Left cardiac atrium (tissue), 4 donors: ENCODE measurements around the gene LRRC45. TPM values are rescaled to one million over a fixed set of nuclear protein-coding genes. Genes with fewer than 3 reads are reported as not detected.

ENCODE experiments used
- ATAC-seq, 2 donors: fragments of 200-7000 bp; cut with Tn5 transposase; one replicate each; pipeline ENCODE4 v1.9.1; 2020; ENCODE audit warnings: mild to moderate bottlenecking in 2 of 2, moderate library complexity in 2 of 2
- DNase-seq: peaks from one replicate; pipeline ENCODE4 v3.0.0-alpha.2; 2020
- intact Hi-C, 2 donors: fragments of 100-400 bp; cut with DNase I; formaldehyde crosslinking; loops; one replicate each; pipeline versions ENCODE4 v1.14.1 to v1.15.1; 2022 to 2023
- total RNA-seq, 2 donors: library from RNA; stranded (reverse); fragmentation: NEBNext Ultra II Directional; extraction: Animal tissue kit (Norgen Biotek cat#: 25700); gene quantifications; one replicate each; pipeline ENCODE4 v1.2.1, GENCODE V29; 2021
- donor health status: DM: no; HTN: yes; CAD: no.
- donor health status: DM: no; HTN: yes; CAD: no; lungs with severe emphysema.
- donor health status: DM: yes; HTN: yes; CAD: no.
- donor health status: Dilated cardiomyopathy.

Gene LRRC45
- total RNA-seq, 2 donors from 2014 or later: 3.7 to 7.9 TPM

DNA sequence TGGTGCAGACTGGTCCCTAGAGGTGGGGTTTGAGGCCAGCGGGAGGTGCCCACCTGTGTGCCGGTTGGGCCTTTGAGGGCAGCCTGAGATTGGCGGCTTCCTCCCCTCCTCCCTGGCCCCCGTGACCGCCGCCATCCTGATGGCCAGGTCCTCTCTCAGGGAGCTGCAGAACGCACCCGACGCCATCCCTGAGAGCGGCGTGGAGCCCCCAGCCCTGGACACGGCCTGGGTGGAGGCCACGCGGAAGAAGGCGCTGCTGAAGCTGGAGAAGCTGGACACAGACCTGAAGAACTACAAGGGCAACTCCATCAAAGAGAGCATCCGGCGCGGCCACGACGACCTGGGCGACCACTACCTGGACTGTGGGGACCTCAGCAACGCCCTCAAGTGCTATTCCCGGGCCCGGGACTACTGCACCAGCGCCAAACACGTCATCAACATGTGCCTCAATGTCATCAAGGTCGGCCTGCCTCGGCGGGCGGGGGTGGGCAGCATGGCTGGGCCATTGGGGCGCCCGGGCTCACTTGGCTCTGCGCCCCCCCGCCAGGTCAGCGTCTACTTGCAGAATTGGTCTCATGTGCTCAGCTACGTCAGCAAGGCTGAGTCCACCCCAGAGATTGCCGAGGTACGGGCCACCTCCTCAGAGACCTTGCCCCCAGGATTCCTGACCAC is 31.4 kb downstream of the LRRC45 start:
- intact Hi-C loops: no loop called here
- ATAC-seq (no peak), DNase-seq (peak; percentile 19)

DNA sequence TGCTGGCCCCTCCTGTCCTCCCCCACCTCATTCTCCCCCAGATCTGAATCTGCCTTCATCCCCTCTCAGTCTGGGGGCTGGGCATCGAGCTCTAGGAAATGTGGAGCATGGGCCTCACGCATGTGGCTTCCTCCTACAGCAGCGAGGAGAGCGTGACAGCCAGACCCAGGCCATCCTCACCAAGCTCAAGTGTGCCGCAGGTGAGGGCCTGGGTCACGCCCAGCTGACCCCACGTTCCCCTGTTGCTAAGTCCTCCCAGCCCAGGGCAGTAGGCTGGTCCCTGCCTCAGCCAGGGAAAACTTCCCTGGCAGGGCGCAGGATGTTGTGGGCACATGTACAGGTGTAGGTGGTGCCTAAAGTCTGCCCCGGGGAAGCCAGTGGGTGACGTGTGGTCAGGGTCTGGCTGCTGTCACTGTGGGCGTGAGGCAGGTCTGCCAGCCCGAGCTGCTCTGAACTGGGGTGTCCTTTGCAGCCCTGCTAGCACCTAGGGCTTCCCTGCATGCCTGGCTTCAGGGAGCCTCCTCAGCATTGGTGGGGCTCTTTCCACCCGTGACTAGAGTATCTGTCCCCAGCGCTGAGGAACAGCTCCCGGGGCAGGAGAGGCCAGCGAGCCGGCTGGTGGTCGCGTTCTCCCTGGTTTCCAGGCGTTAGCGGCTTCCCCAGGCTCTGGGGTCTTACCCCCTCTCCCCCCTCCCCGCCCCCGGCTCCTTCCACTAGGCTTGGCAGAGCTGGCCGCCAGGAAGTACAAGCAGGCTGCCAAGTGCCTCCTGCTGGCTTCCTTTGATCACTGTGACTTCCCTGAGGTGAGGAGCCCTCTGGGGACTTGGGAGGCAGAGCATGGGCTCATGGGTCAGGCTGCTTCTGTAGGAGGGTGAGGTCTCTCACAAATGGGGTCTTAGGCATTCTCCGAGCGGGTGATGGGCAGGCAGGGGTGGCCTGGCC is 32.2 kb downstream of the LRRC45 start:
- intact Hi-C loops: no loop called here
- ATAC-seq (no peak), DNase-seq (peak; percentile 18)

DNA sequence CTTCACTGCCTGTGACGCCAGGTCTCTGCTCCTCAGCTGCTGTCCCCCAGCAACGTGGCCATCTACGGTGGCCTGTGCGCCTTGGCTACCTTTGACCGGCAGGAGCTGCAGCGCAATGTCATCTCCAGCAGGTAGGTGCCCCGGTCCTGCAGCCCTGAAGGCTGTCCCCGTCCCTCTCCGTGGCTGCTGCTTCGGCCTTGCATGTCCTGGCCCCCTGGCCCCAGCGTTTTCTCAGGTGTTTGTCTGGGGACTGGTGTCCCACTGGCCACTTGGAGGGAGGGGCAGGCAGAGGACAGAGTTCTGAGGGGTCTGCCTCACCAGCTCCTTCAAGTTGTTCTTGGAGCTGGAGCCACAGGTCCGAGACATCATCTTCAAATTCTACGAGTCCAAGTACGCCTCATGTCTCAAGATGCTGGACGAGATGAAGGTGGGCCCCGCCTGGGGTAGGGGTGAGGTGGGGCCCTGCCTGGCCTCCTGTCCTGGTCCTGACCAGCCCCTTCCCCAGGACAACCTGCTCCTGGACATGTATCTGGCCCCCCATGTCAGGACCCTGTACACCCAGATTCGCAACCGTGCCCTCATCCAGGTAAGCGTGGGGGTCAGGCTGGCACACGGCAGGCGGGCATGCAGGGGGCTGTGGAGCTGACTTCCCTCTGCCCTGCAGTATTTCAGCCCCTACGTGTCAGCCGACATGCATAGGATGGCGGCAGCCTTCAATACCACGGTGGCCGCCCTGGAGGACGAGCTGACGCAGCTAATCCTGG is 33.0 kb downstream of the LRRC45 start:
- ATAC-seq (no peak), DNase-seq (peak; percentile 17)
- intact Hi-C loops: no loop called here

DNA sequence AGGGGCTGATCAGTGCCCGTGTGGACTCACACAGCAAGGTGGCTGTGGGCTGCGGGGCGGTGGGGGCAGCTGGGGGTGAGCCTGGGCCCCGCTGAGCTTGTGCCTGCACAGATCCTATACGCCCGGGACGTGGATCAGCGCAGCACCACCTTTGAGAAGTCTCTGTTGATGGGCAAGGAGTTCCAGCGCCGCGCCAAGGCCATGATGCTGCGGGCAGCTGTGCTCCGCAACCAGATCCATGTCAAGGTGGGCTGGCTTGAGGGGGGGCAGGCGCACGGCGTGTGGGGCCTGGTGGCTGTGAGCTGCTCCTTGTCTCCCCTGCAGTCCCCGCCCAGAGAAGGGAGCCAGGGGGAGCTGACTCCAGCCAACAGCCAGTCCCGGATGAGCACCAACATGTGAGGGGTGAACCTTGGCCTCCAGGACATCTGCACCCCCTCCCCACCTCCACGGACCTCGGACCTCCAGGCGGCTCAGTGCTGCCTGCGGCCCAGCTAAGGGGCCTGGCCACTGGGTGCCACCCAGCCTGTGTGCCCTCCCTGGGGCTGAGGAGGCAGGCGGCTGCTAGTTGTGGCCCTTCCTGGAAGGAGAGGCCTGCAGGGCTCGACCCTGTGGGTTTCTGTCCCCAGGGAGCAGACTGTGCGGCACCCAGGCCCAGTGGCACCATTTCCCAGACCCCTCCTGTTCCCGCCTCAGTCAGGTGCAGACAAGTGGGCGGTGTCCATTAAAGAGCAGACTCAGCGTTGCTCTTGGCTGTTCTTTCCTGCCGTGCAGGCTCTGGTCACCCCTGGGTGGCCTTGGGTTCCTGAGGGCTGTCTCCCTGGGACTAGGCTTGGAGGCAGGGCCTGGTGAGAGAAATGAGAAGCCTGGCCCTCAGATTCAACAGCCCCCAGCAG is 33.9 kb downstream of the LRRC45 start:
- DNase-seq: peak; percentile 24
- ATAC-seq: no peak
- intact Hi-C loops: no loop called here

DNA sequence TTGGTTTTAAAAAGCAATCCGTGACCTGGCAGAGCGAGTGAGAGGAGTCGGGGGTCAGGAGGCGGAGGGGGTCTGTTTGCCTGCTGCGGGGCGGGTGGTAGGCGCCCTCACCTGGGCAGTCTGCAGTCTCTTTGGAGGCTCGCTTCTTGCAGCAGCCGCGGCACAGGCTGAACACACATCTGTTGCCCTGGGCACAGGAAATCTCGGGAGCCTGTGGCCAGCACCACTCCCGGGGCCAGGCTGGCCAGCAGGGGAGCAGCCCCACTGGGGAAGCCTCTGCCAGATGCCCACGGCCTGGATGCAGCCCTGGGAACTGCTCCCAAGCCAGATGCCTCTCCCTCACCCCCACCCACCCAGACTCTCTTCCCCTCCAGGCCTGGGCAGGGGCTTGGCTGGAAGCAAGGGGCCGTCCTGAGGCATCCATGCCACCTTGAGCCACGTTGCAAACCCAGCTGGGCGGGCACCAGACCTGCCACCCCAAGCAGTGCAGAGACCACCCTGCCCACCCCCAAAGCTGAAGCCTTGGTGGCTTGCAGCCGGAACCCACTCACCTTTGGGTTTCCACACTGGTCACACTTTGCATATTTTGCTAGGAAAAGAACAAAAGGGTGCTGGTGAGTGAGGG is 35.2 kb downstream of the LRRC45 start:
- ATAC-seq (no peak), DNase-seq (peak; percentile 16)
- intact Hi-C loops: no loop called here

DNA sequence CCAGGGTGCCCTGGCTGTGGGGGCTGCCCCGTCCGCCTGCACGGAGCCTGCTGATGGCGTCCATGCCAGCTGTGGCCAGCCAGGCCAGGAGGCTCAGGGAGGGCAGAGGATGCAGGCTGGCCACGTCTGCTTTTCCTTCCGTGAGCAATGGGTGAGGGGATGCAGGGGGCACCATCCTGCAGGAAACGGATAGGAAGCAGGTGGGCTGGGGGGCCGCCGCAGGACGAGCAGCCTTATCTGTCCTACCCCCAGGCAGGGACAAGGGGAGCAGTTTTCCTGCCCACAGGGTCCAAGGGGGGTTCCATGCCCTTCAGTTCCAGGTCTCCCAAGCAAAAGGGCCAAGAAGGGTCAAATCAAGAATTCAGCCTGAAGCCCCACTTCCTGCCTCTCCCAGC is 35.7 kb downstream of the LRRC45 start:
- no peak for ATAC-seq
- intact Hi-C loops: no loop called here
- peak; percentile 12 for DNase-seq

DNA sequence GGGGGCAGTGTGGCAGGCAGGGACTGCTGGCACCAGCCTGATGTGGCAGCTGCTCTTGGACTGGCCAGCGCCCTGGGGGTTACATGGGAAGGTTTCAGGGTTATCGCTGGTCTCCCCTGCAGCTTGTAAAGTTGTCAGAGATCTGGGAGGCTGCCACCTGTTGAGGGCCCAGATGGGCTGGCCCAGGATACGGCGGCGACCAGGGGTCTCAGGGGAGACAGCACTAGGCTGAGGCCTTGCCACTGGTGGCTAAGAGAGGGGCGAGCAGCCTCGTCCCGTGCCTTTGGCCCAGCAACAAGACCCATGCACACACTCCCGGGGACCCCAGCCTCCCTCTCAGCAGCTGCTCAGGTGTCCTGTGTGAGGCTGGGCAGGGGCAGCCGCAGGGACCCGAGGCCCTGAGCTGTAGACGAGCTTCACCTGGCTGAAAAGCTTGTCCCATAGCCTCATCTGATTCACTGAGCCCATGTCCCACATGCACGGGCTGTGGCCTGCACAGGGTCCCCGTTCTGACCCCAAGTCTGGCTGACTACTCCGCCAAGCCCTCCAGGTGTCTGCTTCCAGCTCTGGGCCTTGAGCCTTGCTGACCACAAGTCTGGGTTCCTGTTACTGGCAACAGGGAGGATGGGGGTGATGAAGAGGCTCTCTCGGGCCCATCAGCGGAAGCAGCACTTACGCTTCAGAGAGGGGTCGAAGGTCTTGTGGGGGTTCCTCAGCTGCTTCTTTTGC is 36.3 kb downstream of the LRRC45 start:
- ATAC-seq (no peak), DNase-seq (peak; percentile 16)
- intact Hi-C loops: no loop called here

DNA sequence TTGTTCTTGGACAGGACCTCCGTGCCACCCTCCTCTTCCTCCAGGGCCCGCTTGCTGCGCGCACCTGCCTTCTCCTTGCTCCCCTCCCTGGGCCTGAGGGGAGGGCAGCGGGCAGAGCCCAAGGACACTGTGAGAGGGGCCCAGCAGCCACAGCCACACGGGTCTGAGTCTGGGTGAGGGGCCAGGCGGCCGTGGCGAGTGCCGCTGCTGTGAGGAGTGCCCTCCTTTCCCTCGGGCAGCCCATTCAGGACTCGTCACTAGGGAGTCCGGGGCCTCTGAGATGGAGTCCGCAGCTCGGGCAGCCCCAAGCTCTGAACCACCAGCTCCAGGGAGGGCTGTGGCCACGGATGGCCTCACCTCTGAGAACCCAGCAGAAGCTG is 36.9 kb downstream of the LRRC45 start:
- DNase-seq (peak; percentile 19), ATAC-seq (no peak)

DNA sequence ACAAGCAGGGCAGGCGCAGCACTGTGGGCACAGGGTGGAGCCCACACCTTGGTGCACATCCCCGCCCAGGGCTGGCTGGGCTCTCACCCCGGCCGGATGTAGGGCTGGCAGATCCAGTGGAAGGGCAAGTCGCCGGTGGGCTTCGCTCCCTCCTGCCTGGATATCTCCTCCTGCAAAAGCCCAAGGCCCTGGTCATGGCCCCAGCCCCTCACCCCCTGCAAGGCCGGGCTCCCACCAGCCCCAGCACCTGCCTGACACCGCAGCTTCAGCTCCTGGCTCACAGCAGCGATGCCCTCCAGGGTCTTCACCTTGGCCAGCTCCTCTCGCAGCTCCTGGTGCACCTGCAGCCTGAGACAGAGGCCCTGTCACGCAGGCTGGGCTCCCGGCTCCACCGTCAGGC is 37.5 kb downstream of the LRRC45 start:
- DNase-seq: peak; percentile 21
- no peak for ATAC-seq
- intact Hi-C loops: no loop called here

More for the DNA sequence above, 36.9 kb downstream of the LRRC45 start:
- intact Hi-C loops: no loop called here

DNA sequence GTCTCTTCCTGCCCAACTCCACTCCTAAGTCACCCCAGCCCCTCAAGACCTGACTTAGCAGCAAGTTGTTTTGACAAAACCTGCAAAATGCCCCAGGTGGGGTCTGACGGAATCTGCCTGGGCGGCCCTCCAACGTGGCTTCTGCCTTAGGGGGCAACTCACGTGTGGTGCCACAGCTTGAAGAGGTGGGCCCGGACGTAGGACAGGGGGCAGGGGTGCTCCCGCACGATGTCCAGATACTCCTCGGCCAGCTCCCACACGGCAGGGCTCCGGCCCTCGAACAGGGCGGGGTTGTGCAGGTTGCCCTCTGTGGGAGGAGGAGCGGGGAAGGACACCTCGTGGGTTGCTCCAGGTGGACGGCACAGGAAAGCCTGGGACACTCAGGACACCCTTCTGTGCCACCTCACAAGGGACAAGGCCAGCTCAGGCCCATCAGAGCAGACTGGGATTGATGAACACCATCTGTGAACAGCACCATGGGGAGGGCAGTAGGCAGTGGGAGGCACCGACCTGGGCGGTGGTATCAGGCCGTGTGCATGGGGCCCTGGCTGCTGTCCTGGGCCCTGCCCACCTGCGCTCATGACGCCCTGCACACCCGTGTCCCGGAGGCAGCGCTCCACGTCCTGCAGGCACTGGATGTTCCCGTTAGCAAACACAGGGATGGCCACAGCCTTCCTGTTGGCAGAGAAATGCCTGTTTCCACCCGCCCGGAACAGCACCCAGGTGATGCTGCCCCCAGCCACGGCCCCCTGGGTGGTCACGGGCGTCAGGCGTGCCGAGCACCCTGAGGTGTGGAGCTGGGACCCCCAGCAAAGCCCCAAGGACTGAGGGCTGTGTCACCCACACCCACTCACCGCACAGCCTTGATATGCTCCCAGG is 38.2 kb downstream of the LRRC45 start:
- ATAC-seq (no peak), DNase-seq (peak; percentile 15)
- intact Hi-C loops: no loop called here

DNA sequence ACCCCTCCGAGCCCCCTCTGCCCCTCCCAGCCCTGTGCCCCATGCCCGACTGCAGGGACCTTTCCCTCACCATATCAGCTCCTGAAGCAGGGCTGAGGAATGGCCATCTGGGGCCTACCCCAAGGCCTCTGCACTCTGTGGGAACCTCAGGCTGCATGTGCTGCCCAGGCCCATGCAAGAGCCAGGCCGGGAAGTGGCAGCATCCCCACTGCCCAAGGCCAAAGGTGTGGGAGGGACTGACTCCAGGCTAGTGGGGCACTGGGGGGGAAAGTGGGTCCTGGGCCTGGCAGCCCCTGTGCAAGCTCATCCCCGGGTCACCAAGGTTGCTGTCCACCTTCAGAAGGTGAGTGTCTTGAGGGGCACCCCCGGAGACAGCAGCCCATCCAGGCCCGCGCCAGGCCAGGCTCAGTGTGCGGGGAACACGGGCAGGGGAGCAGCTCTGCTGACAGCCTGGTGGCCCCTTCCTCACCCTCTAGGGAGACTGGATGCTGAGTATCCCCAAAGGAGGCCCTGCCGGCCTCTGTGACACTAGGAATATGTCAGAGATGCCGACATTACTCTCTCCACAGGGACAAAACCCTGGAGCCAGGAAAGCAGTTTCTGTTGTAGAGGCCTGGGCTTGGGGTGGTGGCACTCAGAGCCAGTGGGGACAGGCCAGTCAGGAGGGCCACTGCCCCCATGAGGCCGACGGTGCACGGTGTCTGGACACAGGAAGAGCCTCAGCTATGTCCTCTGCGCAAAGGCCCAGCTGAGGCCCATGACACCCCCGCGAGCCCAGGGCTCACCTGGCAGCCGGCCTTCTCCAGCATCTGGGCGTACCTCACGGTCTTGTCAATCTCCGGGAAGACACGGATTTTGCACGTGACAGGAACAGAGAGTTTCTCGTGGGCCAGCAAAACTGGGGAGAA is 39.2 kb downstream of the LRRC45 start:
- DNase-seq: peak; percentile 18
- no peak for ATAC-seq
- intact Hi-C loops: no loop called here

DNA sequence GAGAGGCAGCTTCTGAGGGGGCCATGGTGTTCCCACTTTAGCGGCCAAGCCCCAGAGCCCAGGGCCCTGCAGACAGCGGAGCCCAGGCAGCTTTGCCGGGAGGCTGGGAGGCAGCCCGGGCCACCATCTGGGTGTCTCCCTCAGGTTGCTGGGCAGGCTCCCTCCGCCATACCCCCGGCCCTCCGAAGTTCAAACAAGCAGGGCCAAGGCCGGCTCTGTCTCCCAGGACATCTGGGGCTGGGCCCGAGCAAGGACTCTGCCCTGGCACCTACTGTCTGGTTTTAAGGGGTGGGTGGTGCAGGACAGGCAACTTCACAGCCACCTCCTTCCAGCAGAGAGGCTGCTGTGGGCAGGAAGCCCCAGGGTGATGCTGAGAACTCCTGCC is 39.9 kb downstream of the LRRC45 start:
- DNase-seq (peak; percentile 16), ATAC-seq (no peak)
- intact Hi-C loops: no loop called here

DNA sequence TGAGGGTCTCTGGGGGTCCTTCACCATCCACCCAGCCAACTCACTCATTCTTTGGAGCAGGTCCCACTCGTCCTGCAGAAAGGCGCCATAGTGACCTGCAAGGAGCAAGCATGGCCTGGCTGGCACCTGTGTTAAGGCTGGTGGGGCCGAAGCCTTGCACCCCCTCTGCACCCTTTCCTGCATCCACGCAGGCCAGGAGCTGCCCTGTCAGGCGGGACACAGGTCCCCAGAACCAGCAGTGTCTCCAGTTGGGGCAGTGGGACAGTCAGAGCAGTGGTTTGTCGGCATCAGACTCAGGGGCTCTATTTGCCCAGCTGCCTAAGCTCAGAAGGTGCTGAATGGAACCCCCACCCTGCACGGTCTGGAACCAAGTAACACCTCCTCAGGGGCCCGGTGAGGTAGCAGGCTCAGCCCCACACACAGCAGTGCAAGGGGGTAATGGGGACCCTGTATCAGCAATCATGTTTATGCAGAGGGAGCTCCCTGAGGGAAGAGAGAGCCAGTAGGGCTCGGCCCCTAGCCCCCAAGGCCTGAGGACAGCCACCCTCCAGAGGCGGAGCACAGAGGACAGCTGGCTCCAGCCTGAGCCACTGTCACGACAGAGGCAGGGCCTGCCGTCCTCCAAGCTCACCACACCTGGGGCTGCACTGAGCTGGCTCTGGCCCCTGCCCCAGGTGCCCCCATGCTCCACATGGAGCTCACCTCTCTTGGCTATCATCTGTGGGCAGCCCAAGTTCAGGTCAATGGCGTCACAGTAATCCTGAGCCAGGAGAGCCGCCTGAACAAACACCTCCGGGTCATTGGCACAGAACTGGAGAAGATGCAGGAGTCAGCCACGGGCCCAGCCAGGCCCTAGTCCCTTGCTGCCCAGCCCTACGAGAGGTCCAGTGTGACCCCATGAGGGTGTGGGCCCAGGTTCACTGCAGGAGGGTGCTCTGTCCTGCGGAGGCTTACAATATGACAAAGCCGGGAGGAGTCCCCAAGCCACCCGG is 40.6 kb downstream of the LRRC45 start:
- DNase-seq: peak; percentile 17
- intact Hi-C loops: no loop called here

DNA sequence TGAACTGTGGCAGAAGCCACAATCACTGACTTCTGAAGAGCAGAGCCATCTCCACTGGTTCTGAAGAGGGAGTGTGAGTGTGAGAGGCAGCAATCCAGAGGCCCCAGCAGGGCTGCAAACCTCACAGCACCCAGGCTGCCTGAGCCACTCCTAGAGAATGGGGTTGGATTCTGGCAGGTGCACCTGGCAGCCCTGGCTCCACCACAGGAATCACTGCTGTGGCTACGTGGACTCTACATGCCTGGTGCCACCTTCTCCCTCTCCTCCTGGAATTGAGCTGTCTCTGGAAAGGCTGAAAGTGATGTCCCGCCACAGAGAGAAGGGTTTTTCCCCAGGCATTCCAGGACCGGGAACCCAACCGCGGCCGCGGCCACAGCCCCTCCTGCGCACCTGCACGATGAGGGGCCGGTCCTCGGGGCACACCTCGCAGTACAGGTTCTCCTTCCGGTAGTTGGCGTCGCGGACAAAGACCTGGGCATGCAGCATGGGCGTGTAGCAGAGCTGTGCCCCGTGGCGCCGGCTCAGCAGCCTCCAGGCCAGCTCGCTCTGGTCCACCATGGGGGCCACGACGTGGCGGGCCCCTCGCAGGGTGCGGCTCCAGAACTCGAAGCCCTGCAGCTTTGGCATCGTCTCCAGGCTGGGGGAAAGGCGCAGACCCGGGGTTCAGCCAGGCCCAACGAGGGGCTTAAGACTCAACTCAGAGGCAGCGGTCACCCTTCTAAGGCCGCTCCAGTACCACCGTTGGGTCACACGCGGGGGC is 41.5 kb downstream of the LRRC45 start:
- intact Hi-C loops: no loop called here
- DNase-seq (no peak), ATAC-seq (peak in 1 of 2 donors; percentile 2)

More for the DNA sequence above, 40.6 kb downstream of the LRRC45 start:
- ATAC-seq: no peak
